Peyer's patch (tissue), 4 donors: Measurements from ENCODE around the gene ARMC8. TPM values are rescaled to one million over a fixed set of nuclear protein-coding genes. Genes with fewer than 3 reads are reported as not detected.
"Not testable (repeated sequence)": the region's sequence is repeated elsewhere in the genome, so short reads cannot be mapped to it uniquely, and the experiment has no call there.

ENCODE experiments used
- DNase-seq, 3 donors: peaks; one replicate each; pipeline ENCODE4 v3.0.0-alpha.2; 2017 to 2019
- H3K27ac ChIP-seq, 4 donors: fragments of 200-600 bp; sonication (generic); one replicate each; pipeline ENCODE4 v1.5.1; 2016 to 2019
- H3K27me3 ChIP-seq, 2 donors: fragments of 200-600 bp; sonication (generic); one replicate each; pipeline ENCODE4 v1.5.1; 2019
- H3K36me3 ChIP-seq, 3 donors: fragments of 200-600 bp; sonication (generic); one replicate each; pipeline ENCODE4 v1.5.1; 2016 to 2019
- H3K4me1 ChIP-seq, 4 donors: fragments of 200-600 bp; sonication (generic); one replicate each; pipeline ENCODE4 v1.5.1; 2016 to 2019
- H3K4me3 ChIP-seq, 4 donors: fragments of 200-600 bp; sonication (generic); 1 replicate in 3 of 4; 2 replicates in 1 of 4; pipeline ENCODE4 v1.5.1; 2016 to 2019; ENCODE audit warnings: mild to moderate bottlenecking in 1 of 4
- H3K9me3 ChIP-seq, 4 donors: fragments of 200-600 bp; sonication (generic); one replicate each; pipeline ENCODE4 v1.5.1; 2016 to 2019; ENCODE audit warnings: mild to moderate bottlenecking in 1 of 4
- POLR2A ChIP-seq, 2 donors: fragments of 450-650 bp; IDR thresholded peaks; one replicate each; pipeline ENCODE4 v1.5.1; 2017; ENCODE audit warnings: antibody characterized with exemption in 2 of 2, mild to moderate bottlenecking in 2 of 2, moderate library complexity in 2 of 2
- total RNA-seq, 4 donors: library from RNA; depleted of rRNA; stranded (reverse); fragments of >200 nt; gene quantifications; one replicate each; pipeline ENCODE4 v1.1.0, GENCODE V29; 2016
- TF ChIP-seq, protein P1 (sequence below), 6 experiments: fragments of 450-650 bp in 4 of 6; fragments of 200-600 bp in 2 of 6; sonication (generic) in 1 of 6; IDR thresholded peaks; one replicate each; pipeline ENCODE4 v1.5.1; 2017 to 2019; ENCODE audit warnings: antibody characterized with exemption in 6 of 6, mild to moderate bottlenecking in 3 of 6, moderate library complexity in 1 of 6

Gene ARMC8
- 10 to 100 TPM; 35.7 to 77.2 (median 56.3) TPM for total RNA-seq

DNA sequence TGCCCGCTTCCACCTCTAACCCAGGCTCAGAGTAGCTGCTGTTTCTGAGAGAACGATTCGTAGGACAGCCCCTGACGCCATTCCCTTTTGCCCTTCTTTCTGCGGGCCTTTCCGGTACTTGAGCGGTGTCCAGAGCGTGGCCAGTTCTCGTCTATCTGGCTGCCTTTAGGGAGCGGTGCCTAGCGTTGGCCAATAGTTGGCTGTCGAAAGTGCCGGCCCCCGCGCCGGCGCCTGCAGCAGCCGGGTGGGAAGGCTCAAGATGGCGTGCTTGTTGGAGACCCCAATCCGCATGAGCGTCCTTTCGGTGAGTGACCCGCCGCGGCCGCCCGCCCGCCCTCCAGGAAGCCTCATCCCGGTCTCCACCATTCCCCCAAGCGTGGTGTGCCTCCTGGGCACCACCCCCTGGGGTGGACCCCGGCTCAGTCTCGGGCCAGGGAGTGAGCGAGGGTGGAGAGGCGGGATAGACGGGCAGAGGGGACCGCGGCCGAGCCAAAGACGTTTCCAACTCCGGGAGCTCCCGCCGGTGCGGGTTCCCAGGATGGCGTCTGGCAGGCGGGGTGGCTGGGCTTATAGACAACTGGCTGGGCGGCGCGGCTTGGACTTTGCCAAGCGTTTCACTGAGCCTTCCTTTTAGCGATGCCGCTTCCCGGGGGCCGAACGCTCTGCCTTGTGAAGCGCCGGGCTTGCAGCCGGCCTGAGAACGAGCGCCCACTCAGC is at the start of gene ARMC8:
Gene ARMC8, plus strand, starts transcription at position 6 of the 717 bp plus-strand sequence. Its CDS starts 254 bp downstream, at position 260.
- Histone ChIP-seq H3K36me3 (peaks cover 0 to 3% (median 0%) of the 10 kb centered on the region in 3 donors), H3K4me1 (peaks cover 0 to 32% (median 1%) of the 10 kb centered on the region in 4 donors), H3K27ac (peak within 1 kb of the TSS; percentile 89 to 96 (median 92)), H3K27me3 (no peaks in the 10 kb centered on the region), H3K4me3 (peak within 1 kb of the TSS; percentile 74 to 94 (median 87)), H3K9me3 (no peaks in the 10 kb centered on the region)
- DNase-seq: peak; percentile 32 to 86 (median 80)
- peak; percentile 67 to 87 for TF ChIP-seq POLR2A (IDR thresholded peaks at IDR 0.05)
- TF ChIP-seq, protein P1, sequence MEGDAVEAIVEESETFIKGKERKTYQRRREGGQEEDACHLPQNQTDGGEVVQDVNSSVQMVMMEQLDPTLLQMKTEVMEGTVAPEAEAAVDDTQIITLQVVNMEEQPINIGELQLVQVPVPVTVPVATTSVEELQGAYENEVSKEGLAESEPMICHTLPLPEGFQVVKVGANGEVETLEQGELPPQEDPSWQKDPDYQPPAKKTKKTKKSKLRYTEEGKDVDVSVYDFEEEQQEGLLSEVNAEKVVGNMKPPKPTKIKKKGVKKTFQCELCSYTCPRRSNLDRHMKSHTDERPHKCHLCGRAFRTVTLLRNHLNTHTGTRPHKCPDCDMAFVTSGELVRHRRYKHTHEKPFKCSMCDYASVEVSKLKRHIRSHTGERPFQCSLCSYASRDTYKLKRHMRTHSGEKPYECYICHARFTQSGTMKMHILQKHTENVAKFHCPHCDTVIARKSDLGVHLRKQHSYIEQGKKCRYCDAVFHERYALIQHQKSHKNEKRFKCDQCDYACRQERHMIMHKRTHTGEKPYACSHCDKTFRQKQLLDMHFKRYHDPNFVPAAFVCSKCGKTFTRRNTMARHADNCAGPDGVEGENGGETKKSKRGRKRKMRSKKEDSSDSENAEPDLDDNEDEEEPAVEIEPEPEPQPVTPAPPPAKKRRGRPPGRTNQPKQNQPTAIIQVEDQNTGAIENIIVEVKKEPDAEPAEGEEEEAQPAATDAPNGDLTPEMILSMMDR (IDR thresholded peaks at IDR 0.05): no peak

DNA sequence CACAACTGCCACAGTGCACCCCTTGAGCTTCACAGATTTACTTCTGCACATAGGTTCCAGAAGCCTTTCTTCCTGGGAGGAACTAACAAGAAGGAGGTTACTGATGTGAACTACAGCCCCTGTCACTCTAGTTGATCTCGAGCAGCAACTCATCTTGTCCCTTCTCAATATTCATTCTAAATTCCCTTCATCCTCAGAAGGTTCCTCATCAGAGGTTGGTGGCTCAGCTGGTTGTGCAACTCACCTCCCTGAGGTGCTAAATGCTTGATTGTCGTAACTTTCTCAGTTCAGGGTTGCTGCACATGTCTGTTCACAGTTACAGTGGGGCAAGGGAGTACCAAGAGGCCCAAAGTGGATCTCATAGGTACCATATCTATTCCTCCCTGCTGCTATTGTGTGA is 49.2 kb upstream of the ARMC8 start:
- Histone ChIP-seq H3K36me3 (no peaks in the 10 kb centered on the region), H3K9me3 (no peaks in the 10 kb centered on the region), H3K4me3 (no peak overlapping the region), H3K4me1 (no peaks in the 10 kb centered on the region), H3K27ac (no peak overlapping the region), H3K27me3 (no peaks in the 10 kb centered on the region)
- DNase-seq: no peak
- TF ChIP-seq POLR2A (IDR thresholded peaks at IDR 0.05): no peak
- TF ChIP-seq, protein P1 (IDR thresholded peaks at IDR 0.05): no peak

DNA sequence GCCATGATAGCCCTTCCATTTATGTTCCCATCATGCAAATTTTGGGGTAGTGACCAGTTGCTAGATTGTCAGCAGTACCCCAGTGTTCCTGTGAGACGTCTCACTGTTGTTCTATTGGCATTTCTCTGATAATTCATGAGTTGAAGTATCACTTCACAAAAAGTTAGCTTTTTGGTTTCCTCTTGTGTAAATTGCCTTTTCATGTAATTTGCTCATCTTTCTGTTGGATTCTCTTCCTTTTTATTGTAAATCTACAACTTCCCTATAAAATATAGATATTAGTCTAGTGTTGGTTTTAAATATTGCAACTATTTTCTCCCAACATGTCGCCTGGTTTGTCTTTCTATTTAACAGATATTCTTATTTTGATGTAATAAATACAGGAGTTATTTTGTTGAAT is 47.4 kb upstream of the ARMC8 start:
- TF ChIP-seq POLR2A (IDR thresholded peaks at IDR 0.05): no peak

GRCh38 chr3:138140940-138141339 is 46.2 kb upstream of the ARMC8 start:
- DNase-seq: no peak
- no peaks in the 10 kb centered on the region for H3K4me1 ChIP-seq
- no peak overlapping the region for H3K4me3 ChIP-seq
- no peaks in the 10 kb centered on the region for H3K27me3 ChIP-seq
- H3K9me3 ChIP-seq: no peaks in the 10 kb centered on the region
- H3K36me3 ChIP-seq: no peaks in the 10 kb centered on the region
- H3K27ac ChIP-seq: no peak overlapping the region
- no peak for TF ChIP-seq POLR2A (IDR thresholded peaks at IDR 0.05)
- TF ChIP-seq, protein P1 (IDR thresholded peaks at IDR 0.05): no peak

More for the DNA sequence above, 47.4 kb upstream of the ARMC8 start:
- no peaks in the 10 kb centered on the region for H3K4me1 ChIP-seq
- no peaks in the 10 kb centered on the region for H3K27me3 ChIP-seq
- no peak overlapping the region for H3K27ac ChIP-seq
- no peak overlapping the region for H3K4me3 ChIP-seq
- DNase-seq: no peak
- H3K36me3 ChIP-seq: no peaks in the 10 kb centered on the region
- H3K9me3 ChIP-seq: no peaks in the 10 kb centered on the region

DNA sequence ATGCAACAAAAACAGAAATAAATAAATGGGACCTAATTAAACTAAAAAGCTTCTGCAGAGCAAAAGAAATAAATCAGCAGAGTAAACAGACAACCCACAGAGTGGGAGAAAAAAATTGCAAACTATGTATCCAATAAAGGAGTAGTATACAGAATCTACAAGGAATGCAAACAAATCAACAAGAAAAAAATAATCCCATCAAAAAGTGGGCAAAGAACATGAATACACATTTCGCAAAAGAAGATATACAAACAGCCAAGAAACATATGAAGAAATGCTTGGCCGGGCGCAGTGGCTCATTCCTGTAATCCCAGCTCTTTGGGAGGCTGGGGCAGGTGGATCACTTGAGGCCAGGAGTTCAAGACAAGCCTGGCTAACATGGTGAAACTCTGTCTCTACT is 44.9 kb upstream of the ARMC8 start:
- not testable (repeated sequence) for H3K4me1 ChIP-seq, H3K36me3 ChIP-seq, H3K4me3 ChIP-seq, H3K27me3 ChIP-seq, H3K9me3 ChIP-seq, DNase-seq, H3K27ac ChIP-seq

DNA sequence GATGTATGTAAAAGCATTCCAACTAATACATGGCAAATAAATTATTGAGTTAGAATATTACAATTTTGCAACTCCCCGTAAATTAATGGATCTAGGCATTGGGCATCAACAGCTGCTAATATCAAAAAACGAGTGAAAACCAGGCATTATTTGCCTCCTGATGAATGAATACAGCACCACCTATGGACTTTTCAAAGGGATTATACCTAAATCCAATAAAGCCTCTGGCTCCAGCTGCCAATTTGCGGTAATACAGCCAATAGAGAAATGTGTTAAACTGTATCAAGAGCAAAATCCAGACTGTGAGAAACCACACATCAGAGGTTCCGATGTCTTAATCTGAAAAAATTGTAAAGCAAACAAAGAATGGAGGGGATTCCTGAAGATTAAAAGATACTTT is 38.6 kb upstream of the ARMC8 start:
- H3K27me3 ChIP-seq: no peaks in the 10 kb centered on the region
- no peaks in the 10 kb centered on the region for H3K36me3 ChIP-seq
- no peak overlapping the region for H3K27ac ChIP-seq
- H3K9me3 ChIP-seq: no peaks in the 10 kb centered on the region
- no peaks in the 10 kb centered on the region for H3K4me1 ChIP-seq
- H3K4me3 ChIP-seq: no peak overlapping the region
- TF ChIP-seq POLR2A (IDR thresholded peaks at IDR 0.05): no peak
- TF ChIP-seq, protein P1 (IDR thresholded peaks at IDR 0.05): no peak
- no peak for DNase-seq
